H1 (cell line): ENCODE data around the gene RHBDD2. TPM values are rescaled to one million over a fixed set of nuclear protein-coding genes. Genes with fewer than 3 reads are reported as not detected.

Experiments
- CTCF ChIA-PET: fragments of 300-600 bp; sonication (Branson Sonifier 250); formaldehyde crosslinking; loops from one replicate; lab custom pipeline; 2021; ENCODE audit not compliant: partially characterized antibody; lab: Charles Lee
- POLR2A ChIA-PET: fragments of 300-600 bp; sonication (Branson Sonifier 250); formaldehyde crosslinking; loops from one replicate; lab custom pipeline; 2021; ENCODE audit warnings: inconsistent platforms; ENCODE audit not compliant: partially characterized antibody; lab: Charles Lee
- DNase-seq, 2 experiments: peaks; one replicate each; pipeline versions ENCODE4 v3.0.0 to v3.0.0-alpha.2; 2010 to 2022; ENCODE audit warnings: low spot score in 2 of 2, low read depth in 1 of 2, mixed read lengths in 1 of 2
- FAIRE-seq: peaks from 2 replicates; lab custom pipeline; 2011; peaks lifted over from hg19 to GRCh38; lab: Jason Lieb, UNC
- H2AFZ ChIP-seq: 2 replicates; pipeline ENCODE4 v1.8.1; 2012; ENCODE audit warnings: low read length, inconsistent platforms
- H2AK5ac ChIP-seq: 2 replicates; pipeline ENCODE4 v1.6.1; 2013; ENCODE audit warnings: low read depth, low read length
- H2BK120ac ChIP-seq: replicated peaks from 2 replicates; pipeline ENCODE3; 2013; ENCODE audit warnings: low read depth, low read length, inconsistent platforms
- H2BK12ac ChIP-seq: 2 replicates; pipeline ENCODE4 v1.6.1; 2013; ENCODE audit warnings: low read depth, low read length
- H2BK15ac ChIP-seq: 2 replicates; pipeline ENCODE4 v1.6.1; 2013; ENCODE audit warnings: low read length
- H2BK20ac ChIP-seq: 2 replicates; pipeline ENCODE4 v1.6.1; 2013; ENCODE audit warnings: low read length
- H2BK5ac ChIP-seq: 2 replicates; pipeline ENCODE4 v1.6.1; 2013; ENCODE audit warnings: low read depth, low read length
- H3K14ac ChIP-seq: 2 replicates; pipeline ENCODE4 v1.6.1; 2013; ENCODE audit warnings: inconsistent platforms; ENCODE audit not compliant: insufficient read length
- H3K18ac ChIP-seq: 2 replicates; pipeline ENCODE4 v1.6.1; 2013; ENCODE audit warnings: low read length; ENCODE audit errors: extremely low read depth
- H3K23ac ChIP-seq: 2 replicates; pipeline ENCODE4 v1.6.1; 2013; ENCODE audit warnings: inconsistent platforms; ENCODE audit not compliant: insufficient read length
- H3K23me2 ChIP-seq: 2 replicates; pipeline ENCODE4 v1.6.1; 2013; ENCODE audit warnings: low read depth, low read length
- H3K27ac ChIP-seq: 2 replicates; pipeline ENCODE4 v1.6.1; 2011; ENCODE audit warnings: low read depth, low read length, inconsistent platforms
- H3K27me3 ChIP-seq, 4 experiments: replicated peaks in 1 of 4; 1 replicate in 1 of 4; 2 replicates in 3 of 4; pipeline versions ENCODE4 v1.6.1 to v1.8.1; 2011 to 2013; ENCODE audit warnings: low read length in 3 of 4, mild to moderate bottlenecking in 3 of 4, inconsistent platforms in 2 of 4, mixed read lengths in 2 of 4, moderate library complexity in 1 of 4; ENCODE audit not compliant: control insufficient read depth in 3 of 4, insufficient read depth in 3 of 4; ENCODE audit errors: extremely low read depth in 1 of 4
- H3K36me3 ChIP-seq, 4 experiments: 2 replicates each; pipeline versions ENCODE4 v1.6.1 to v1.8.1; 2011 to 2013; ENCODE audit warnings: mild to moderate bottlenecking in 4 of 4, low read length in 3 of 4, moderate library complexity in 2 of 4, control low read depth in 1 of 4, inconsistent platforms in 1 of 4; ENCODE audit not compliant: insufficient read depth in 4 of 4, control insufficient read depth in 2 of 4
- H3K4ac ChIP-seq: replicated peaks from 2 replicates; pipeline ENCODE3; 2013; ENCODE audit warnings: low read length, low read depth, mixed read lengths, inconsistent platforms; ENCODE audit not compliant: insufficient read length
- H3K4me1 ChIP-seq, 4 experiments: replicated peaks in 1 of 4; 1 replicate in 1 of 4; 2 replicates in 3 of 4; pipeline versions ENCODE4 v1.6.1 to v1.8.1; 2011 to 2013; ENCODE audit warnings: low read length in 3 of 4, inconsistent platforms in 2 of 4, mixed read lengths in 1 of 4; ENCODE audit not compliant: insufficient read depth in 4 of 4, control insufficient read depth in 3 of 4
- H3K4me2 ChIP-seq, 2 experiments: 2 replicates each; pipeline versions ENCODE4 v1.6.1 to v1.8.1; 2011 to 2013; ENCODE audit warnings: low read depth in 2 of 2, low read length in 2 of 2, control low read depth in 1 of 2, inconsistent platforms in 1 of 2, mild to moderate bottlenecking in 1 of 2; ENCODE audit not compliant: insufficient read depth in 1 of 2
- H3K4me3 ChIP-seq, 4 experiments: fragments of 200-600, 300-600 bp in 1 of 4; sonication (generic), shearing (Covaris generic), sonication (Bioruptor Twin) in 1 of 4; 2 replicates each; pipeline versions ENCODE4 v1.5.1 to v1.8.1; 2011 to 2016; ENCODE audit warnings: low read length in 4 of 4, low read depth in 3 of 4, control low read depth in 2 of 4, inconsistent platforms in 2 of 4, mild to moderate bottlenecking in 2 of 4, mixed read lengths in 1 of 4, moderate library complexity in 1 of 4; ENCODE audit not compliant: insufficient read depth in 2 of 4; ENCODE audit errors: extremely low read depth in 1 of 4
- H3K56ac ChIP-seq: replicated peaks from 2 replicates; pipeline ENCODE3; 2013; ENCODE audit warnings: low read depth, mild to moderate bottlenecking, mixed read lengths, low read length, inconsistent platforms; ENCODE audit not compliant: insufficient read length
- H3K79me1 ChIP-seq: 2 replicates; pipeline ENCODE4 v1.6.1; 2013; ENCODE audit warnings: low read depth, low read length, control low read depth
- H3K79me2 ChIP-seq, 2 experiments: 2 replicates each; pipeline versions ENCODE4 v1.6.1 to v1.8.1; 2012 to 2013; ENCODE audit warnings: low read length in 2 of 2, mild to moderate bottlenecking in 2 of 2, inconsistent platforms in 1 of 2; ENCODE audit not compliant: insufficient read depth in 2 of 2, control insufficient read depth in 1 of 2
- H3K9ac ChIP-seq, 4 experiments: replicated peaks in 1 of 4; 1 replicate in 1 of 4; 2 replicates in 3 of 4; pipeline versions ENCODE4 v1.6.1 to v1.8.1; 2011 to 2013; ENCODE audit warnings: low read depth in 3 of 4, low read length in 3 of 4, control low read depth in 2 of 4, mild to moderate bottlenecking in 2 of 4, moderate library complexity in 2 of 4, inconsistent platforms in 1 of 4; ENCODE audit errors: extremely low read depth in 1 of 4
- H3K9me3 ChIP-seq, 2 experiments: 2 replicates each; pipeline versions ENCODE4 v1.6.1 to v1.8.1; 2012 to 2013; ENCODE audit warnings: mild to moderate bottlenecking in 2 of 2, moderate library complexity in 2 of 2, control low read depth in 1 of 2, inconsistent platforms in 1 of 2, low read depth in 1 of 2, low read length in 1 of 2, mixed read lengths in 1 of 2; ENCODE audit not compliant: insufficient read depth in 2 of 2
- H4K20me1 ChIP-seq, 2 experiments: replicated peaks in 1 of 2; 2 replicates each; pipeline versions ENCODE3 to v1.8.1; 2011 to 2013; ENCODE audit warnings: inconsistent platforms in 2 of 2, low read length in 2 of 2, mild to moderate bottlenecking in 1 of 2; ENCODE audit not compliant: insufficient read depth in 2 of 2, control insufficient read depth in 1 of 2
- H4K5ac ChIP-seq: 2 replicates; pipeline ENCODE4 v1.6.1; 2013; ENCODE audit warnings: low read length, low read depth, mixed read lengths, inconsistent platforms; ENCODE audit not compliant: insufficient read length
- H4K8ac ChIP-seq: 2 replicates; pipeline ENCODE4 v1.8.0; 2013; ENCODE audit warnings: mild to moderate bottlenecking, moderate library complexity, low read length, inconsistent platforms; ENCODE audit not compliant: insufficient read depth; ENCODE audit errors: extremely low read depth
- H4K91ac ChIP-seq: replicated peaks from 2 replicates; pipeline ENCODE3; 2013; ENCODE audit warnings: low read length, mixed read lengths, inconsistent platforms; ENCODE audit not compliant: insufficient read length
- BACH1 ChIP-seq: IDR thresholded peaks from 2 replicates; pipeline ENCODE4 v1.6.1; 2012; ENCODE audit warnings: low read length, improper control_type of control experiment
- EZH2 ChIP-seq: fragments of 200-600 bp; sonication (generic); IDR thresholded peaks from 2 replicates; pipeline ENCODE4 v1.7.1; 2012; ENCODE audit warnings: low read depth, mild to moderate bottlenecking, moderate library complexity, low read length, inconsistent platforms; ENCODE audit not compliant: severe bottlenecking
- KDM4A ChIP-seq: IDR thresholded peaks from one replicate; pipeline ENCODE4 v1.7.1; 2012; ENCODE audit warnings: low read depth, mild to moderate bottlenecking, moderate library complexity, low read length, inconsistent platforms; ENCODE audit not compliant: severe bottlenecking
- PHF8 ChIP-seq: fragments of 200-600 bp; sonication (generic); conservative IDR thresholded peaks from 2 replicates; pipeline ENCODE4 v1.7.1; 2012; ENCODE audit warnings: low read depth, mild to moderate bottlenecking, inconsistent platforms, low read length, moderate library complexity
- RXRA ChIP-seq: IDR thresholded peaks from 2 replicates; pipeline ENCODE4 v1.6.1; 2011; ENCODE audit warnings: low read depth, mild to moderate bottlenecking, low read length, moderate library complexity; ENCODE audit not compliant: insufficient read depth
- SIN3A ChIP-seq, 2 experiments: IDR thresholded peaks in 1 of 2; conservative IDR thresholded peaks in 1 of 2; 2 replicates each; pipeline ENCODE4 v1.6.1; 2011 to 2012; ENCODE audit warnings: low read length in 2 of 2, improper control_type of control experiment in 1 of 2, low read depth in 1 of 2, mild to moderate bottlenecking in 1 of 2
- SIX5 ChIP-seq: IDR thresholded peaks from 2 replicates; pipeline ENCODE4 v1.6.1; 2011; ENCODE audit warnings: mild to moderate bottlenecking, low read depth, low read length
- SP1 ChIP-seq: IDR thresholded peaks from 2 replicates; pipeline ENCODE4 v1.6.1; 2011; ENCODE audit warnings: low read depth, low read length
- SRF ChIP-seq: IDR thresholded peaks from 2 replicates; pipeline ENCODE4 v1.6.1; 2011; ENCODE audit warnings: mild to moderate bottlenecking, low read depth, low read length, moderate library complexity
- SUZ12 ChIP-seq: fragments of 200-600 bp; sonication (generic); IDR thresholded peaks from 2 replicates; pipeline ENCODE4 v1.6.1; 2012; ENCODE audit warnings: mild to moderate bottlenecking, inconsistent platforms, low read length, moderate library complexity, mixed read lengths
- TAF7 ChIP-seq: optimal IDR thresholded peaks from 2 replicates; pipeline ENCODE3; 2011; ENCODE audit warnings: low read depth, mild to moderate bottlenecking, inconsistent platforms, low read length, moderate library complexity, borderline replicate concordance
- TEAD4 ChIP-seq: IDR thresholded peaks from 2 replicates; pipeline ENCODE4 v1.6.1; 2012; ENCODE audit warnings: low read depth, low read length, inconsistent platforms, mixed read lengths
- YY1 ChIP-seq: IDR thresholded peaks from 2 replicates; pipeline ENCODE4 v1.6.1; 2011; ENCODE audit warnings: low read depth, mild to moderate bottlenecking, low read length
- WGBS, 2 experiments: shearing (Covaris generic) in 1 of 2; methylation state at CpG; one replicate each; pipeline versions ENCODE4 v1.1.6 to v1.1.7; 2013 to 2015; ENCODE audit warnings: low lambda C conversion rate in 2 of 2, mixed read lengths in 2 of 2, inconsistent platforms in 1 of 2, low coverage in 1 of 2, missing lambda C conversion rate in 1 of 2; ENCODE audit not compliant: insufficient replicate concordance in 2 of 2, insufficient coverage in 1 of 2, insufficient read length in 1 of 2; ENCODE audit errors: extremely low coverage in 1 of 2, missing lambda C conversion rate in 1 of 2; 5-methylcytosine and 5-hydroxymethylcytosine counted together
- polyA plus RNA-seq, 7 experiments: library from polyadenylated mRNA; depleted of rRNA in 3 of 7; stranded (reverse) in 5 of 7; unstranded in 2 of 7; fragments of >200 nt in 5 of 7; fragments of 200-250 nt in 2 of 7; gene quantifications; 1 replicate in 5 of 7; 2 replicates in 1 of 7; 4 replicates in 1 of 7; pipeline versions ENCODE4 v1.2.1 to v1.2.3, GENCODE V29; 2011 to 2013; ENCODE audit warnings: missing spikeins in 2 of 7, mixed read lengths in 2 of 7
- total RNA-seq: library from RNA; stranded (reverse); fragmentation: NEBNext Ultra II Directional; extraction: Animal tissue kit (Norgen Biotek cat#: 25700); gene quantifications from 2 replicates; pipeline ENCODE4 v1.2.1, GENCODE V29; 2021
- TF ChIP-seq, protein P1 (sequence below): IDR thresholded peaks from 2 replicates; pipeline ENCODE4 v1.6.1; 2011; ENCODE audit warnings: low read depth, mild to moderate bottlenecking, low read length; ENCODE audit not compliant: insufficient read depth

The RHBDD2 gene
- total and polyA plus RNA-seq, 2 of the 8 experiments (the other 6 are each of a cell fraction or from before 2014, with no cell fraction given) = 28.3 to 65.5 TPM

DNA sequence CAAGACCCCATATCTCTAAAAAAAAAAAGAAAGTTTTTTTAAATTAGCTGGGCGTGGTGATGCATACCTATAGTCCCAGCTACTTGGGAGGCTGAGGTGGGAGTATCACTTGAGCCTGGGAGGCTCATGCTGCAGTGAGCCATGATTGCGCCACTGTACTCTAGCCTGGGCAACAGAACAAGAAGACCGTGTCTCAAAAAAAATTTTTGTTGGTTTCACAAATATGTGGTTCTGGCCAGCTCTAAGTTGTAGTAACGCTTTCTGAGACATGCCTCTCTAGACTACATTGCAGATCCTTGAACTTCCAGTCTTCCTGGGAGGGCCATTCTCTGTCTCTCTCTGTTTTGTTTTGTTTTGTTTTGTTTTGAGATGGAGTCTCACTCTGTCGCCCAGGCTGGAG, 24.6 kb upstream of the RHBDD2 start:
- ChIA-PET POLR2A (interaction anchor here (0.6 to 1.1 kb wide), 2 partner anchors 189 to 194 kb away, joined by 3 to 4 read pairs; partner anchors contain the start of genes MDH2 and STYXL1), CTCF (interaction anchor here (3.4 kb wide), 1 partner anchor 12 kb away, joined by 16 read pairs; no protein-coding TSS in a partner anchor)
- WGBS, 2 experiments = 86% methylated on average over 5 of the region's 5 CpGs; no CpG with 5 or more reads in 1 of the 2 experiments
- Histone ChIP-seq H3K27me3 (no peaks in the 10 kb centered on the region), H3K23ac (no peak overlapping the region), H3K14ac (no peak overlapping the region), H3K23me2 (no peaks in the 10 kb centered on the region; the same call in 1 of the 2 replicates), H3K4me1 (no peaks in the 10 kb centered on the region), H2AFZ (no peak overlapping the region), H4K20me1 (no peaks in the 10 kb centered on the region), H3K4me3 (no peak overlapping the region), H3K4ac (no peak overlapping the region), H2BK5ac (no peak overlapping the region), H4K91ac (no peak overlapping the region), H4K5ac (no peak overlapping the region), H3K9ac (no peak overlapping the region), H4K8ac (no peak overlapping the region), H3K9me3 (no peaks in the 10 kb centered on the region), H2BK120ac (no peak overlapping the region), H3K56ac (no peak overlapping the region), H2BK15ac (no peak overlapping the region), H2BK20ac (no peak overlapping the region), H2BK12ac (no peak overlapping the region), H3K79me2 (no peaks in the 10 kb centered on the region), H2AK5ac (no peak overlapping the region), H3K27ac (no peak overlapping the region), H3K36me3 (no peaks in the 10 kb centered on the region), H3K4me2 (no peak overlapping the region), H3K18ac (no peak overlapping the region), H3K79me1 (no peaks in the 10 kb centered on the region)
- DNase-seq (no peak), FAIRE-seq (no peak)
- TF ChIP-seq PHF8 (no peak), EZH2 (no peak), KDM4A (no peak), SIN3A (conservative IDR thresholded peaks at IDR 0.05 in 1 of 2, IDR thresholded peaks at IDR 0.05 in 1 of 2; ENCODE audit: low read depth in 1 of 2, low read length in 2 of 2) (no peak), SIX5 (no peak), SRF (no peak), TEAD4 (no peak), RXRA (no peak), SUZ12 (no peak), BACH1 (no peak), SP1 (no peak), YY1 (no peak), TAF7 (no peak)
- TF ChIP-seq, protein P1, sequence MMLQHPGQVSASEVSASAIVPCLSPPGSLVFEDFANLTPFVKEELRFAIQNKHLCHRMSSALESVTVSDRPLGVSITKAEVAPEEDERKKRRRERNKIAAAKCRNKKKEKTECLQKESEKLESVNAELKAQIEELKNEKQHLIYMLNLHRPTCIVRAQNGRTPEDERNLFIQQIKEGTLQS = no peak
